ENCODE results near the gene NFATC4.
"Not testable (repeated sequence)": the region's sequence is repeated elsewhere in the genome, so short reads cannot be mapped to it uniquely, and the experiment has no call there.

The NFATC4 gene

GRCh38 chr14:24325963-24326362, 42.0 kb upstream of the NFATC4 start:
- H3K4me3 ChIP-seq (ENCODE audit: low read length): no peak overlapping the region
- no peak for TF ChIP-seq CTCF (conservative IDR thresholded peaks at IDR 0.05; ENCODE audit: low read depth, low read length)
- DNase-seq (ENCODE audit: low read depth): no peak

GRCh38 chr14:24327303-24327702, 40.7 kb upstream of the NFATC4 start:
- no peak for TF ChIP-seq CTCF (conservative IDR thresholded peaks at IDR 0.05; ENCODE audit: low read depth, low read length)
- no peak overlapping the region for H3K4me3 ChIP-seq (ENCODE audit: low read length)
- DNase-seq (ENCODE audit: low read depth): no peak

- peak; percentile 38 for TF ChIP-seq CTCF (conservative IDR thresholded peaks at IDR 0.05; ENCODE audit: low read depth, low read length)
- not testable (repeated sequence) for H3K4me3 ChIP-seq (ENCODE audit: low read length); DNase-seq (ENCODE audit: low read depth)
These were observed 40.1 kb upstream of the NFATC4 start for GRCh38 chr14:24327914-24328313.

- TF ChIP-seq CTCF (conservative IDR thresholded peaks at IDR 0.05; ENCODE audit: low read depth, low read length): no peak
- H3K4me3 ChIP-seq (ENCODE audit: low read length): no peak overlapping the region
- DNase-seq (ENCODE audit: low read depth): no peak
These were observed 38.8 kb upstream of the NFATC4 start for GRCh38 chr14:24329073-24329663.

GRCh38 chr14:24329736-24330135, 38.2 kb upstream of the NFATC4 start:
- H3K4me3 ChIP-seq (ENCODE audit: low read length): no peak overlapping the region
- DNase-seq (ENCODE audit: low read depth): no peak
- TF ChIP-seq CTCF (conservative IDR thresholded peaks at IDR 0.05; ENCODE audit: low read depth, low read length): no peak

- DNase-seq (ENCODE audit: low read depth): no peak
- H3K4me3 ChIP-seq (ENCODE audit: low read length): no peak overlapping the region
- TF ChIP-seq CTCF (conservative IDR thresholded peaks at IDR 0.05; ENCODE audit: low read depth, low read length): no peak
These were observed 36.9 kb upstream of the NFATC4 start for GRCh38 chr14:24330973-24331674.

GRCh38 chr14:24331731-24332267, 36.2 kb upstream of the NFATC4 start:
- H3K4me3 ChIP-seq (ENCODE audit: low read length): no peak overlapping the region
- no peak for TF ChIP-seq CTCF (conservative IDR thresholded peaks at IDR 0.05; ENCODE audit: low read depth, low read length)
- DNase-seq (ENCODE audit: low read depth): no peak
